HPDE6-E6E7 (cell line): ENCODE measurements around the gene PANK4.

Experiments used
- DNase-seq: peaks from one replicate; pipeline ENCODE4 v3.0.0; 2011; ENCODE audit warnings: missing footprints; ENCODE audit errors: extremely low spot score

Gene PANK4

GRCh38 chr1:2476061-2476999 is 50.1 kb downstream of the PANK4 start, which contains the start of gene PLCH2:
Gene PLCH2, plus strand, starts transcription at chr1:2476289. Its CDS starts 300 bp downstream, at chr1:2476589.
- DNase-seq: no peak

GRCh38 chr1:2475571-2475970 is 50.8 kb downstream of the PANK4 start:
- no peak for DNase-seq

GRCh38 chr1:2474933-2475371 is 51.4 kb downstream of the PANK4 start:
- DNase-seq: no peak

- DNase-seq: no peak
Measured at GRCh38 chr1:2474104-2474844, 52.1 kb downstream of the PANK4 start.

GRCh38 chr1:2473198-2473597 is 53.2 kb downstream of the PANK4 start:
- no peak for DNase-seq

- no peak for DNase-seq
Measured at GRCh38 chr1:2472561-2473177, 53.7 kb downstream of the PANK4 start.

GRCh38 chr1:2472109-2472508 is 54.3 kb downstream of the PANK4 start:
- no peak for DNase-seq

- DNase-seq: no peak
Measured at GRCh38 chr1:2471587-2472001, 54.8 kb downstream of the PANK4 start.

GRCh38 chr1:2471159-2471471 is 55.3 kb downstream of the PANK4 start:
- no peak for DNase-seq

- DNase-seq: no peak
Measured at GRCh38 chr1:2470290-2471158, 55.9 kb downstream of the PANK4 start.

GRCh38 chr1:2469103-2469940 is 57.1 kb downstream of the PANK4 start:
- DNase-seq: no peak

GRCh38 chr1:2468540-2468939 is 57.9 kb downstream of the PANK4 start:
- no peak for DNase-seq

- no peak for DNase-seq
Measured at GRCh38 chr1:2468041-2468472, 58.3 kb downstream of the PANK4 start.

GRCh38 chr1:2466958-2467554 is 59.3 kb downstream of the PANK4 start:
- DNase-seq: no peak

GRCh38 chr1:2466270-2466665 is 60.1 kb downstream of the PANK4 start:
- DNase-seq: no peak

- DNase-seq: no peak
Measured at GRCh38 chr1:2465371-2466269, 60.8 kb downstream of the PANK4 start.

GRCh38 chr1:2463396-2463795 is 63.0 kb downstream of the PANK4 start:
- no peak for DNase-seq

- no peak for DNase-seq
Measured at GRCh38 chr1:2462819-2463218, 63.6 kb downstream of the PANK4 start.
